ENCODE data around the gene CMIP.

Gene CMIP

DNA sequence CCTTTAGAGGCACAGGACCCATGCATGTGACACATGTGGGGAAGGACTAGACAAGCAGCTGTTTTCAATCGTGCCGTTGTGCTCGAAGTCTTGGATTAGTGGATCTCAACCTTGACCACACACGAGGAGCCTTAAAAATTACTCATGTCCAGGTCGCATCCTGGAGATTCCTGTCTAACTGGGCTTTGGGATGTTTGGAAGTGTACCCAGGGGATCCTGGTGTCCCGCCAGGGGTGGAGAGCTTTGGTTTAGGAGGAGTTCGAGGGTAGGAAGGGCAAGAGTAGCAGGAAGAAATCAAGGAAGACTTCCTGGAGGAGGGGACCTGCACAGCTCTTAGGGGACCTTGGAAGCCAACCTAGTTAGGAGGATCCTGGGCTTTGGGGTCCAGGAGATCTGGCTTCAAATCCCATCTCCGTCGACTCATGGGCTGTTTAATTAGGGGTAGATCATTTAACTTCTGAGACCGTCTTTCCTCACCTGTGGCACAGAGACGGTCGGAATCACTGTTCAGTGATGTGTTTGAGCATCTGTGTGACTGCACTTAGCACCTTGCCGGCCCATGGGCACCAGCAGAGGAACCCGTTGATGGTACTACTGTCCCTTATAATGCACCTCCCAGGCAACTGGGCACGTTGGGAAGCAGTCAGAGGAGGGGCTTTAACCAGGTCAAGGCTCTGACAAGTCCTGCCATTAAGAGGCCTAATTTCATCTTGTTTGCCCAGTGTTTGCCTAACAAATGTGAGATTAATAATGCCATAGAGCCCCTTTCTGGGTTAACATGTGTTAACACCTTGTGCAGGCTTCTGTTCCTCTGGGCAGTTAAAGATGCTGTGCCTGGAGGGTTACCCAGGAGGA lies 232.5 kb downstream of the CMIP start:
- no peak for TF ChIP-seq CTCF (IDR thresholded peaks at IDR 0.05; ENCODE audit: low read length, missing control alignments)
- H3K4me3 ChIP-seq (replicated peaks; ENCODE audit: low read depth, low read length), result no peak overlapping the region
- DNase-seq (ENCODE audit: low read depth), result no peak

DNA sequence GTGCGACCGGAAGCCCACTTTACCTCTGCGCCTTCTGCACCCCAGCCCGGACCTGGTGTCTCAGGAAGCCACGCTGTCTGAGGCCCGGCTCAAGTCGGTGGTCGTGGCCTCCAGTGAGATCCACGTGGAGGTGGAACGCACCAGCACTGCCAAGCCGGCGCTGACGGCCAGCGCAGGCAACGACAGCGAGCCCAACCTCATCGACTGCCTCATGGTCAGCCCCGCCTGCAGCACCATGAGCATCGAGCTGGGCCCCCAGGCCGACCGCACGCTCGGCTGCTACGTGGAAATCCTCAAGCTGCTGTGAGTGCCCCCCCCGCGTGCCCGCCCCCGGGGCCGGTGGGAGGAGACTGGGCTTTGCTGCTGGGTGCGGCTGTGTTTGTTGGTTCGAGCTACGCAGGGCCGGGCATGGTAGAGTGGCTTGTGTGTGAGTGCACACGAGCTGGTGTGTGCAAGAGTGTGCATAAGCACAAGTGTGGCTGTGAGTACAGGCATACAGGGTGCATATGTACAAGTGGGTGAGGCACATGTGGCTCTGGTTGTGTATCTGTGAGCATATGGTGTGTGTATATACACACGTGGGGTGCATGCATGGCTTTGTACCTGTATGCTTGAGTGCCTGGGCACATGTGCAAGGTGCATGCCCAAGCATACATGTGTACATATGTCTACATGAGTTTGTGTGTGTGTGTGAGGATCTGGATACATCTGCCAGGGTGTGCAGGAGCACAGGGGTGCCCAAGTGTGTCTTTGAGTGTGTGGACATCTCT lies 233.9 kb downstream of the CMIP start:
- no peak overlapping the region for H3K4me3 ChIP-seq (replicated peaks; ENCODE audit: low read depth, low read length)
- no peak for TF ChIP-seq CTCF (IDR thresholded peaks at IDR 0.05; ENCODE audit: low read length, missing control alignments)
- DNase-seq (ENCODE audit: low read depth), result no peak

DNA sequence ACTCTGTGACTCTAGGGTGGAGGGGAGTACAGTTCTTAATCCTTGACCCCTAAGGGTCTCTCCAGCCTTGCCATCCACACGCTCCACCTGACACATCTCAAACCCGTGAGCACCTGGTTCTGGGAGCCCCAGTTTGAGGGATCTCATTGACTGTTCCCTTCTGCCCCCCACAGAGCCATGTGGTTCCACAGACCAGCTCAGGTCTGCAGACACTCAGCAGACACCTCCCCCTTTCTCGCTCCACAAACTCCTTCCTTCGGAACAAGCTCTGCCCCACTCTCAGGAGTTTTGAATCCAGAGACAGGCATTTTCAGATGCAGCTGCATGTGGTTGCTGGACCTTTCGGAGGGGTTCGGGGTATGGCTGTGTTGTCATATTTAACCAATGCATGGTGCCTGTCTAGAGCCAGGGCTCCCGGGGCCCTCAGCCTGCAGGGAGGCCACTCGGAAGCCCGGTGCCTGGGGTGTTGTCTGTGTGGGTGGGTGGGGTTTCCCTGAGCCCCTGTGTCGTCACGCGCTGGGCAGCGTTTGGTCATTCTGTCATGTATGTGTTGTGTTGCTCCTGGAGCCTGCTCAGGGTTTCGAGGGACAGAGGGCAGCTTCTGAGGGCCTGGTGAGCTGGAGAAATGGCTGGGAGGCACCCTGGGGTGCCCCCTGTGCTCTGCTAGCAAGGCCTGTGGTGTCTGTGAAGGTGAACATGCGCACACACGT lies 235.3 kb downstream of the CMIP start:
- no peak overlapping the region for H3K4me3 ChIP-seq (replicated peaks; ENCODE audit: low read depth, low read length)
- no peak for DNase-seq (ENCODE audit: low read depth)
- TF ChIP-seq CTCF (IDR thresholded peaks at IDR 0.05; ENCODE audit: low read length, missing control alignments), result no peak

- H3K4me3 ChIP-seq (replicated peaks; ENCODE audit: low read depth, low read length), result no peak overlapping the region
- TF ChIP-seq CTCF (IDR thresholded peaks at IDR 0.05; ENCODE audit: low read length, missing control alignments), result no peak
- no peak for DNase-seq (ENCODE audit: low read depth)
Measured at GRCh38 chr16:81680444-81681275, 236.1 kb downstream of the CMIP start.

- TF ChIP-seq CTCF (IDR thresholded peaks at IDR 0.05; ENCODE audit: low read length, missing control alignments), result no peak
- no peak for DNase-seq (ENCODE audit: low read depth)
- no peak overlapping the region for H3K4me3 ChIP-seq (replicated peaks; ENCODE audit: low read depth, low read length)
Measured at GRCh38 chr16:81681311-81681710, 236.7 kb downstream of the CMIP start.

DNA sequence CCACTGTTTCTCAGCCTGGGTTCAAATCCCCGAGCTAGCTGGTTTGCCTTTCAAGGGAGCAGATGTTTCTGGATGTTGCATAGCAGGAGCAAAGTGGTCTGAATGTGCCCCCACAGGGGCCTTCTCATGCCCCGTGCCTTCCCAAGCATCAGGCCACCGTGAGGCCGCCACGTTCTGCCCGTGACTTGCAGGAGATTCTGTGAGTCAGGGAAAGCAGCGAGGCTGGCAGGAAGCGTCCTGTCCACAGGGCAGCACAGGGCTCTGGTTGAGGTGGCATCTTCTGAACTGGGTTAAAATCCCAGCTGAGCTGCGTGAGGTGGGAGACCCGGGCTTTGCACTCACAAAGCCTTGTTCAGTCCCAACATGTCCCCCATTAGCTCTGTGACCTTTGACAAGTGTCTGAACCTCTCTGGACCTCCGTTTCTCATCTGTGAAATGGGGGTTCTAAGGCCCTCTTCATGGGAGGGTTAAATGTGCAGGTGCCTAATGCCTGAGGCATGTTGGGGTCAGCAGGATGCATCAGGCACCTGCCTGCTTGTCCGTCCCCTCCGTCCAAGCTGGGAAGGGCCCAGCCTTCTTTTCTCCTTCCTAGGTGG lies 239.7 kb downstream of the CMIP start:
- no peak overlapping the region for H3K4me3 ChIP-seq (replicated peaks; ENCODE audit: low read depth, low read length)
- no peak for DNase-seq (ENCODE audit: low read depth)
- TF ChIP-seq CTCF (IDR thresholded peaks at IDR 0.05; ENCODE audit: low read length, missing control alignments), result no peak
